ENCODE data around the gene RABGAP1L. TPM values are rescaled to one million over a fixed set of nuclear protein-coding genes. Genes with fewer than 3 reads are reported as not detected.
"Not testable (repeated sequence)": the region's sequence is repeated elsewhere in the genome, so short reads cannot be mapped to it uniquely, and the experiment has no call there.

RABGAP1L gene
- total RNA-seq, 1 donor from 2014 or later, result 30.2 TPM

DNA sequence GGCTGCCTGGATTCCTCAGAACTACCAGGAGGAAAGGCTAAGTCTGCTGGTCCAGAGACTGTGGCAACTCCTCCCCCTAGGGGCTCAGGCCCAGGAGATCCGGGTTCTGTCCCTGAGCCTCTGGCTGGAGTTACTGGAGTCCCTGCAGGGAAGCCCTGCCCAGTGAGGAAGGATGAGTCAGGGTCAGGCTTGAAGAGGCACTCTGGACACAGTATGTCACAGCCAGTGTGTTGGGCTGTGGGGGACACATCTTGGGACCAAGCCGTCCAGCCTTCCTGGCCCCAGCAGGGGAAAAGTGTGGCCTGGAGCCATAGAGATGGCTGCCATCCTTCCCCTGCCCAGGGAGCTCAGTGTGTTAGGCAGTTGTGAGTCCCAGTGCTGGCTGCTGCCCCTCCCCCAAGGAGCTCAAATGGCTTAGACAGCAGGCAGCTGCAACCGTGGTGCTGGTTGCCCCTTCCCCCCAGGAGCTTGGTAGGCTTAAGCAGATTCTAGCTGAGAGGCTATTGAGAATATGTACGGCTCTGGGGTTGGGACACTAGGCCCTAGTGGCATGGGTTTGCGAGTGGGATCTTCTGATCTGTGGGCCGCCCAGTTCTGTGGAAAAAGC lies 28.2 kb upstream of the RABGAP1L start:
- peaks cover 2% of the 10 kb centered on the region for H3K27me3 Mint-ChIP-seq (ENCODE audit: unreplicated experiment)
- no peaks in the 10 kb centered on the region for H3K9me3 Mint-ChIP-seq (ENCODE audit: unreplicated experiment)
- TF ChIP-seq, protein P1, sequence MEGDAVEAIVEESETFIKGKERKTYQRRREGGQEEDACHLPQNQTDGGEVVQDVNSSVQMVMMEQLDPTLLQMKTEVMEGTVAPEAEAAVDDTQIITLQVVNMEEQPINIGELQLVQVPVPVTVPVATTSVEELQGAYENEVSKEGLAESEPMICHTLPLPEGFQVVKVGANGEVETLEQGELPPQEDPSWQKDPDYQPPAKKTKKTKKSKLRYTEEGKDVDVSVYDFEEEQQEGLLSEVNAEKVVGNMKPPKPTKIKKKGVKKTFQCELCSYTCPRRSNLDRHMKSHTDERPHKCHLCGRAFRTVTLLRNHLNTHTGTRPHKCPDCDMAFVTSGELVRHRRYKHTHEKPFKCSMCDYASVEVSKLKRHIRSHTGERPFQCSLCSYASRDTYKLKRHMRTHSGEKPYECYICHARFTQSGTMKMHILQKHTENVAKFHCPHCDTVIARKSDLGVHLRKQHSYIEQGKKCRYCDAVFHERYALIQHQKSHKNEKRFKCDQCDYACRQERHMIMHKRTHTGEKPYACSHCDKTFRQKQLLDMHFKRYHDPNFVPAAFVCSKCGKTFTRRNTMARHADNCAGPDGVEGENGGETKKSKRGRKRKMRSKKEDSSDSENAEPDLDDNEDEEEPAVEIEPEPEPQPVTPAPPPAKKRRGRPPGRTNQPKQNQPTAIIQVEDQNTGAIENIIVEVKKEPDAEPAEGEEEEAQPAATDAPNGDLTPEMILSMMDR (IDR thresholded peaks at IDR 0.05; ENCODE audit: unreplicated experiment), result no peak
- peaks cover 7% of the 10 kb centered on the region for H3K36me3 Mint-ChIP-seq (ENCODE audit: low read depth, unreplicated experiment)
- H3K27ac Mint-ChIP-seq (ENCODE audit: unreplicated experiment), result no peak overlapping the region
- peaks cover 2% of the 10 kb centered on the region for H3K4me1 Mint-ChIP-seq (ENCODE audit: unreplicated experiment)
- DNase-seq (ENCODE audit: low spot score), result no peak
- no peak overlapping the region for H3K4me3 Mint-ChIP-seq (ENCODE audit: unreplicated experiment)

DNA sequence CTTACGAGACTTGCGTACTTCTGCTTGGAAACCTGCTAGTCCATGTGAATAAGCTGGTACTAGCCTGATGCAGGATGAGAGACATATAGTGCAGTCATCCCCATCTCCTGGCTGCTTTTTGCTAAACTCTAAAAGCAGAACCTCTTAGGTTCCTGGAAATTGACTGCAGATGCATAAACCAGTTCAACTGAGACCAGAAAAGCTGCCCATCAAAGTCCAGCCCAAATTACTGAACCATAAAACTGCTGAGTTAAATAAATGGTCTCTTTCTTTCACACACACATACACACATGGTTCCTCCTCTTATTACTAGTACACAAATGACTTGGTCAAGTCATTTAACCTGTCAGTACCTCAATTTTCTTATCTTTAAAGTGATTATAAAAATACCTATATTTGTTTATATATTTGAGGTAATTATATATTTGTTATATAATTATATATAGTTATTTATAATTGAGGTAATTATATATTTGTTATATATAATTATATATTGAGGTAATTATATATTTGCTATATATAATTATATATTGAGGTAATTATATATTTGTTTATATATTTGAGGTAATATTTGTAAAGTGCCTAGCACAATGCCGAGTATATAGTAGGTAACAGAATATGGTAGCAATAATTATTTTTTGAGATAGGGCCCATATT lies 25.2 kb upstream of the RABGAP1L start:
- Mint-ChIP-seq H3K36me3 (ENCODE audit: low read depth, unreplicated experiment) (peaks cover 7% of the 10 kb centered on the region), H3K4me3 (ENCODE audit: unreplicated experiment) (no peak overlapping the region), H3K9me3 (ENCODE audit: unreplicated experiment) (no peaks in the 10 kb centered on the region), H3K4me1 (ENCODE audit: unreplicated experiment) (peaks cover 2% of the 10 kb centered on the region), H3K27ac (ENCODE audit: unreplicated experiment) (no peak overlapping the region), H3K27me3 (ENCODE audit: unreplicated experiment) (peaks cover 2% of the 10 kb centered on the region)
- TF ChIP-seq, protein P1 (IDR thresholded peaks at IDR 0.05; ENCODE audit: unreplicated experiment), result no peak
- no peak for DNase-seq (ENCODE audit: low spot score)

GRCh38 chr1:174135211-174135610 lies 24.1 kb upstream of the RABGAP1L start:
- DNase-seq (ENCODE audit: low spot score), result no peak
- Mint-ChIP-seq H3K27me3 (ENCODE audit: unreplicated experiment) (peaks cover 2% of the 10 kb centered on the region), H3K4me1 (ENCODE audit: unreplicated experiment) (peaks cover 2% of the 10 kb centered on the region), H3K36me3 (ENCODE audit: low read depth, unreplicated experiment) (peaks cover 7% of the 10 kb centered on the region), H3K27ac (ENCODE audit: unreplicated experiment) (no peak overlapping the region), H3K9me3 (ENCODE audit: unreplicated experiment) (no peaks in the 10 kb centered on the region), H3K4me3 (ENCODE audit: unreplicated experiment) (no peak overlapping the region)
- TF ChIP-seq, protein P1 (IDR thresholded peaks at IDR 0.05; ENCODE audit: unreplicated experiment), result no peak

DNA sequence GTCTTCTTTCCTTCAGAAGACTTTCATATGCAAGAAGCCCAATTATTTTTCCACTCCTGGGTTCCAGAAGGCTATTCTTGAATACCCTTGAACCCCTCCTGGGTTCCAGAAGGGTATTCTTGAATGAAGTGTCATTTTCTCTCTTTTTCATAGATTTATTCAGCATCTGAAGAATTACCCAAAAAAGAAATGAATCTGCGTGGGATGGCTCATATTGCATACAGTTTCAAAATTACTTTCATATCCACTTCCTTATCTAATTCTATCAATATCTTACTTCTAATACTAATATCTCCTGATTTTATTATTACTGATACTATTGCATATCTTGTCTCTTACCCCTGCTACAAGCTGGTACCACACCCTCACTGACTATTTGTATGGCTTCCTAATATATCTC lies 22.6 kb upstream of the RABGAP1L start:
- Mint-ChIP-seq H3K4me3 (ENCODE audit: unreplicated experiment) (no peak overlapping the region), H3K36me3 (ENCODE audit: low read depth, unreplicated experiment) (peaks cover 3% of the 10 kb centered on the region), H3K27ac (ENCODE audit: unreplicated experiment) (no peak overlapping the region), H3K9me3 (ENCODE audit: unreplicated experiment) (no peaks in the 10 kb centered on the region), H3K4me1 (ENCODE audit: unreplicated experiment) (peaks cover under 1% of the 10 kb centered on the region), H3K27me3 (ENCODE audit: unreplicated experiment) (peaks cover 2% of the 10 kb centered on the region)
- TF ChIP-seq, protein P1 (IDR thresholded peaks at IDR 0.05; ENCODE audit: unreplicated experiment), result no peak
- no peak for DNase-seq (ENCODE audit: low spot score)

DNA sequence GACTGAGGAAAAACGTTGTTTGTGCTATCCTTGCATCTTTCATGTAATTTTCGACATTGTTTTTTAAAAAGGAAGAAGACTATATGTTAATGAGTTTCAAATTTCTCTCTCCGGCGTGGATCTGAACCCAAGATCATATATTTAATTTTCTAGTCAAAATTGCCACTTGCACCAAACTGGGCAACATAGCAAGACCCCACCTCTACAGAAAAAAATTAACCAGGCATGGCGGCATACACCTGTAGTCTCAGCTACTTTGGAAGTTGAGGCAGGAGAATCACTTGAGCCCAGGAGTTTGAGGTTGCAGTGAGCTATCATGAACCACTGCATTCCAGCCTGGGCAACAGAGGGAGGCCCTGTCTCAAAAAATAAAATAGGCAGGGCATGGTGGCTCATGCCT lies 16.5 kb upstream of the RABGAP1L start:
- no peak overlapping the region for H3K27ac Mint-ChIP-seq (ENCODE audit: unreplicated experiment)
- H3K9me3 Mint-ChIP-seq (ENCODE audit: unreplicated experiment), result no peaks in the 10 kb centered on the region
- DNase-seq (ENCODE audit: low spot score), result no peak
- TF ChIP-seq, protein P1 (IDR thresholded peaks at IDR 0.05; ENCODE audit: unreplicated experiment), result no peak
- H3K4me3 Mint-ChIP-seq (ENCODE audit: unreplicated experiment), result no peak overlapping the region
- no peaks in the 10 kb centered on the region for H3K36me3 Mint-ChIP-seq (ENCODE audit: low read depth, unreplicated experiment)
- no peaks in the 10 kb centered on the region for H3K27me3 Mint-ChIP-seq (ENCODE audit: unreplicated experiment)
- H3K4me1 Mint-ChIP-seq (ENCODE audit: unreplicated experiment), result no peaks in the 10 kb centered on the region

DNA sequence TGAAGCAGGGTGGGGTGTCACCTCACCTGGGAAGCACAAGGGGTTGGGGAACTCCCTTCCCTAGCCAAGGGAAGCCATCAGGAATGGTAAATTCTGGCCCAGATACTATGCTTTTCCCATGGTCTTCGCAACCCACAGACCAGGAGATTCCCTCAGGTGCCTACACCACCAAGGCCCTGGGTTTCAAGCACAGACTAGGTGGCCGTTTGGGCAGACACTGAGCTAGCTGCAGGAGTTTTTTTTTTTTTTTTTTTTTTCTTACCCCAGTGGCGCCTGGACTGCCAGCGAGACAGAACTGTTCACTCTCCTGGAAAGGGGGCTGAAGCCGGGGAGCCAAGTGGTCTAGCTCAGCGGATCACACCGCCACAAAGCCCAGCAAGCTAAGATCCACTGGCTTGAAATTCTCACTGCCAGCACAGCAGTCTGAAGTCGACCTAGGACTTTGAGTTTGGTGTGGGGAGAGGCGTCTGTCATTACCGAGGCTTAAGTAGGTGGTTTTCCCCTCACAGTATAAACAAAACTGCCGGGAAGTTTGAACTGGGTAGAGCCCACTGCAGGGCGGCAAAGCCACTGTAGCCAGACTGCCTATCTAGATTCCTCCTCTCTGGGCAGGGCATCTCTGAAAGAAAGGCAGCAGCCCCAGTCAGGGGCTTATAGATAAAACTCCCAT lies 15.5 kb upstream of the RABGAP1L start:
- H3K36me3 Mint-ChIP-seq (ENCODE audit: low read depth, unreplicated experiment); H3K27me3 Mint-ChIP-seq (ENCODE audit: unreplicated experiment); H3K4me1 Mint-ChIP-seq (ENCODE audit: unreplicated experiment); H3K9me3 Mint-ChIP-seq (ENCODE audit: unreplicated experiment); H3K4me3 Mint-ChIP-seq (ENCODE audit: unreplicated experiment); DNase-seq (ENCODE audit: low spot score); H3K27ac Mint-ChIP-seq (ENCODE audit: unreplicated experiment): not testable (repeated sequence)

DNA sequence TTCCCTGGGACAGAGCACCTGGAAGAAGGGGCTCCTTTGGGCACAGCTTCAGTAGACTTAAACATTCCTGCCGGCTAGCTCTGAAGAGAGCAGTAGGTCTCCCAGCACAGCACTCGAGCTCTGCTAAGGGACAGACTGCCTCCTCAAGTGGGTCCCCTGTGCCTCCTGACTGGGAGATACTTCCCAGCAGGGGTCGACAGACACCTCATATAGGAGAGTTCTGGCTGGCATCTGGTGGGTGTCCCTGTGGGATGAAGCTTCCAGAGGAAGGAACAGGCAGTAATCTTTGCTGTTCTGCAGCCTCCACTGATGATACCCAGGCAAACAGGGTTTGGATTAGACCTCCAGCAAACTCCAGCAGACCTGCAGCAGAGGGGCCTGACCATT lies 14.9 kb upstream of the RABGAP1L start:
- H3K9me3 Mint-ChIP-seq (ENCODE audit: unreplicated experiment); H3K4me3 Mint-ChIP-seq (ENCODE audit: unreplicated experiment); DNase-seq (ENCODE audit: low spot score); H3K27me3 Mint-ChIP-seq (ENCODE audit: unreplicated experiment); H3K36me3 Mint-ChIP-seq (ENCODE audit: low read depth, unreplicated experiment); H3K27ac Mint-ChIP-seq (ENCODE audit: unreplicated experiment); H3K4me1 Mint-ChIP-seq (ENCODE audit: unreplicated experiment): not testable (repeated sequence)

Measured in endothelial cell (in vitro differentiated cells).